Stimulated activated naive B cell treated with anti-CD40 and anti-IgM and Interleukin-4, amounts not matched to agents 10 μg/mL and 1 μg/mL and 100 μg/mL, for 72 hours (primary cell): ENCODE measurements around the gene CD151.

Experiments used
- ATAC-seq, 2 donors: fragments of 150-1000 bp; cut with Tn5 transposase; replicated peaks; 2 replicates each; pipeline ENCODE4 v1.10.0; 2021; ENCODE audit warnings: moderate library complexity in 1 of 2
- DNase-seq: peaks from one replicate; pipeline ENCODE4 v3.0.0; 2021
- H3K27ac Mint-ChIP-seq: one replicate; pipeline ENCODE4 v1.8.0; 2022; ENCODE audit warnings: mild to moderate bottlenecking, mixed read lengths
- H3K27me3 Mint-ChIP-seq, 2 donors: one replicate each; pipeline ENCODE4 v1.8.0; 2022; ENCODE audit warnings: mixed read lengths in 2 of 2
- H3K36me3 Mint-ChIP-seq, 2 donors: one replicate each; pipeline ENCODE4 v1.8.0; 2022; ENCODE audit warnings: mixed read lengths in 2 of 2, mild to moderate bottlenecking in 1 of 2
- H3K4me1 Mint-ChIP-seq, 2 donors: one replicate each; pipeline ENCODE4 v1.8.0; 2022; ENCODE audit warnings: mixed read lengths in 2 of 2, mild to moderate bottlenecking in 1 of 2
- H3K4me3 Mint-ChIP-seq, 2 donors: one replicate each; pipeline ENCODE4 v1.8.0; 2022; ENCODE audit warnings: mild to moderate bottlenecking in 2 of 2, mixed read lengths in 2 of 2, moderate library complexity in 1 of 2
- H3K9me3 Mint-ChIP-seq, 2 donors: one replicate each; pipeline ENCODE4 v1.8.0; 2022; ENCODE audit warnings: mixed read lengths in 2 of 2, mild to moderate bottlenecking in 1 of 2

CD151 gene

DNA sequence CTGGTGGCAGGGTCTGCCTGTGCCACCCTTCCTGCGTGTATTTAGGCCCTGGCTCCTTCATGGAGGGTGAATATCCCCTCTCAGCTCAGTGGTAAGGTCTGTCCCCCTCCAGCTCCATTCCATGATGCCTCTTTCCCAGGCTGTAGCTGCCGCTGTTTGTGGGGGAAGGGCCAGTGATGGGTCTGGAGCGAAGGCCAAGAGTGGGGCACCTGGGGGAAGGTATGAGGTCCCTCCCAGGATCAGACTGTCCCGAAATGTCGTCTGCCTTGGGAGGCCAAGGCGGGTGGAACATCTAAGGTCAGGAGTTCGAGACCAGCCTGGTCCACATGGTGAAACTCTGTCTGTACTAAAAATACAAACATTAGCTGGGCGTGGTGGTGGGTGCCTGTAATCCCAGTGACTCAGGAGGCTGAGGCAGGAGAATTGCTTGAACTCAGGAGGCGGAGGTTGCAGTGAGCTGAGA, 1.1 kb downstream of the CD151 start:
- Mint-ChIP-seq H3K4me1 (peaks cover 21 to 65% of the 10 kb centered on the region in 2 donors), H3K9me3 (no peaks in the 10 kb centered on the region), H3K27me3 (peaks cover 24 to 34% of the 10 kb centered on the region in 2 donors), H3K27ac (peak overlapping the region; percentile 25), H3K4me3 (peak overlapping the region; percentile 77 to 78), H3K36me3 (peaks cover 20 to 28% of the 10 kb centered on the region in 2 donors)
- DNase-seq = no peak
- no peak for ATAC-seq

DNA sequence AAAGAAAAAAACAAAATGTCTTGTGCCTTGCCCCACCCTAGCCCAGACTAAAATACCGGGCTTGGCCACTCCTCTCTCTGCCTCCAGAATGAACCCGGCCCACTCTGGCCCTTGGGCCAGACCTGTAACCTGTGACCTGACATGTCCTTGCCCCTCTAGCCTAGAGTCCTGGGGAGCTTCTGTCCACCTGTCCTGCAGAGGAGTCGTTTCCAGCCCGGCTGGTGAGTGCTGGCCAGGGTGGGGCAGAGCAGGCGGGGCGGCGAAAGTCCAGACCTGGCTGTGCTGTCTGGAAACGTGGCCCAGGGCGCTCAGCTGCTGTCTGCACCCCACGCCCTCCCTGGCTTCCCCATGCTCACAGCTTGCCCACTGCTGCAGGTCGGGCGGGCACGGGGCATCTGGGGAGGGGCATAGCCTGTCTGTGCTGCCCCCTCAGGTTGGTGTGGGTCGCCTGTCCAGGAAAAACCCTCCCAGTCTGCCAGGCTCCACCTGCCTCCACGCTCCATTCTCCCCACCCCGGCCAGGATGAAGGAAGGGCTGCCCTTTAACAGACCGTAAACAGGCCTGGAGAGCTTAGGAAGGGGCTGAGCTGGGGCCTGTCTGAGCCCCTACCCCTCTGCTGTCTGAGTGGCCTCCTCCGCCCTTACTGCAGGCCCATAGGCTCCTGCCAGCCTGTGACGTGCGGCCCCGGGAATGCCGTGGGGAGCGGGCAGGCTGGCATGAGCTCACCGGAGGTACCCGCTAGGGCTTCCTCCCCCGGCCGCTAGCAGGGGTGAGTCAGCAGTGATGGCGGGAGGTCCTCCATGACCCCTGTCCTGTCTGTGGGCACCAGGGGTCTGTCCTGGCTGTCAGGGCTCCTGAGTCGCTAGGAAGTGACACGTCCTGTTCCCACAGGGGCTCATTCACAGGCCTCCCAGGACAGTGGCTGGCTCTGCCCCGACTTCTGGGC, 1.9 kb downstream of the CD151 start:
- Mint-ChIP-seq H3K4me3 (peak overlapping the region; percentile 77 to 78), H3K4me1 (peaks cover 15 to 63% of the 10 kb centered on the region in 2 donors), H3K36me3 (peaks cover 23 to 32% of the 10 kb centered on the region in 2 donors), H3K9me3 (no peaks in the 10 kb centered on the region), H3K27me3 (peaks cover 17 to 27% of the 10 kb centered on the region in 2 donors), H3K27ac (peak overlapping the region; percentile 37)
- DNase-seq (no peak), ATAC-seq (no peak)

DNA sequence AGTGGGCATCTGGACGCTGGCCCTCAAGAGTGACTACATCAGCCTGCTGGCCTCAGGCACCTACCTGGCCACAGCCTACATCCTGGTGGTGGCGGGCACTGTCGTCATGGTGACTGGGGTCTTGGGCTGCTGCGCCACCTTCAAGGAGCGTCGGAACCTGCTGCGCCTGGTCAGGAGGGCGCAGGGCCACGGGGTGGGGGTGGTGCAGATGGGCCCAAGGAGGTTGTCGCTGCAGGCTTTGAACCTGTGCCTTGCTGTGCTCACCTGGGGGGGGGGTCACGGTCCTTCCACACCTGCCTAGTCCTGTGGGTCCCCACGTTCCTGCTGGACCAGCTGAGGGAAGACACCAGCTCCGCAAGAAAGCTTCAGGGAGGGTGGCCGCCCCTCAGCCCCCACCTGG, 3.5 kb downstream of the CD151 start:
- no peaks in the 10 kb centered on the region for H3K9me3 Mint-ChIP-seq
- H3K27me3 Mint-ChIP-seq = peaks cover 6 to 13% of the 10 kb centered on the region in 2 donors
- H3K4me1 Mint-ChIP-seq = peaks cover 27 to 65% of the 10 kb centered on the region in 2 donors
- DNase-seq (no peak), ATAC-seq (no peak)
- no peak overlapping the region for H3K4me3 Mint-ChIP-seq
- no peak overlapping the region for H3K27ac Mint-ChIP-seq
- peaks cover 34 to 44% of the 10 kb centered on the region in 2 donors for H3K36me3 Mint-ChIP-seq

GRCh38 chr11:836700-837099, 3.9 kb downstream of the CD151 start:
- DNase-seq (no peak), ATAC-seq (no peak)
- peak overlapping the region; percentile 20 for H3K27ac Mint-ChIP-seq
- H3K4me3 Mint-ChIP-seq = no peak overlapping the region
- peaks cover 2 to 9% of the 10 kb centered on the region in 2 donors for H3K27me3 Mint-ChIP-seq
- H3K9me3 Mint-ChIP-seq = no peaks in the 10 kb centered on the region
- H3K36me3 Mint-ChIP-seq = peaks cover 34 to 45% of the 10 kb centered on the region in 2 donors
- peaks cover 28 to 64% of the 10 kb centered on the region in 2 donors for H3K4me1 Mint-ChIP-seq

DNA sequence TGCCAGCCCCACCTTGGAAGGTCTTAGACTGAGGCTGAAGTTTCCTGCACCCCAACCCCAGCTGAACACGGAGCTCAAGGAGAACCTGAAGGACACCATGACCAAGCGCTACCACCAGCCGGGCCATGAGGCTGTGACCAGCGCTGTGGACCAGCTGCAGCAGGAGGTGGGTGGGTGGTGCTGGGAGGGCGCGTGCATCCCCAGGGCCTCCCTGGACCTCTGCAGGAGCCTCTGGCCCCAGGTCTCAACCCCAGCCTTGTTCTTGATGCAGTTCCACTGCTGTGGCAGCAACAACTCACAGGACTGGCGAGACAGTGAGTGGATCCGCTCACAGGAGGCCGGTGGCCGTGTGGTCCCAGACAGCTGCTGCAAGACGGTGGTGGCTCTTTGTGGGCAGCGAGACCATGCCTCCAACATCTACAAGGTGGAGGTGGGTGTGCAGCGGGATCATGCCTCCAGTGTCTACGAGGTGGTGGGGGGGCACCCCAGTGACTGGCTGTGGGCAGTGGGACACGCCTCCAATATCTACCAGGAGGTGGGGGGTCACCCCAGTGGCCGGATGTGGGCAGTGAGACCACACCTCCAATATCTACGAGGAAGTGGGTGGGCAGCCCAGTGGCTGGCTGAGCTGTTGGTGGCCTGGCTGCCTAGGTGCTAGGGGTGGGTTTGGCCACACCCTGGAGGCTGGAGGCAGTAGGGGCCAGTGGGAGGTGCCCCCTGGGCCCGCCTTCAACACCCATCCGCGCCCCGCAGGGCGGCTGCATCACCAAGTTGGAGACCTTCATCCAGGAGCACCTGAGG, 4.6 kb downstream of the CD151 start:
- H3K4me1 Mint-ChIP-seq = peaks cover 23 to 57% of the 10 kb centered on the region in 2 donors
- no peak overlapping the region for H3K4me3 Mint-ChIP-seq
- H3K27me3 Mint-ChIP-seq = peaks cover 0 to 2% of the 10 kb centered on the region in 2 donors
- no peak overlapping the region for H3K27ac Mint-ChIP-seq
- DNase-seq = no peak
- no peak for ATAC-seq
- no peaks in the 10 kb centered on the region for H3K9me3 Mint-ChIP-seq
- H3K36me3 Mint-ChIP-seq = peaks cover 34 to 45% of the 10 kb centered on the region in 2 donors

- H3K4me1 Mint-ChIP-seq = peaks cover 22 to 55% of the 10 kb centered on the region in 2 donors
- ATAC-seq = no peak
- H3K27me3 Mint-ChIP-seq = no peaks in the 10 kb centered on the region
- no peaks in the 10 kb centered on the region for H3K9me3 Mint-ChIP-seq
- H3K4me3 Mint-ChIP-seq = no peak overlapping the region
- no peak overlapping the region for H3K27ac Mint-ChIP-seq
- H3K36me3 Mint-ChIP-seq = peaks cover 34 to 45% of the 10 kb centered on the region in 2 donors
- DNase-seq = no peak
Measured at GRCh38 chr11:837990-838307, 5.2 kb downstream of the CD151 start.

DNA sequence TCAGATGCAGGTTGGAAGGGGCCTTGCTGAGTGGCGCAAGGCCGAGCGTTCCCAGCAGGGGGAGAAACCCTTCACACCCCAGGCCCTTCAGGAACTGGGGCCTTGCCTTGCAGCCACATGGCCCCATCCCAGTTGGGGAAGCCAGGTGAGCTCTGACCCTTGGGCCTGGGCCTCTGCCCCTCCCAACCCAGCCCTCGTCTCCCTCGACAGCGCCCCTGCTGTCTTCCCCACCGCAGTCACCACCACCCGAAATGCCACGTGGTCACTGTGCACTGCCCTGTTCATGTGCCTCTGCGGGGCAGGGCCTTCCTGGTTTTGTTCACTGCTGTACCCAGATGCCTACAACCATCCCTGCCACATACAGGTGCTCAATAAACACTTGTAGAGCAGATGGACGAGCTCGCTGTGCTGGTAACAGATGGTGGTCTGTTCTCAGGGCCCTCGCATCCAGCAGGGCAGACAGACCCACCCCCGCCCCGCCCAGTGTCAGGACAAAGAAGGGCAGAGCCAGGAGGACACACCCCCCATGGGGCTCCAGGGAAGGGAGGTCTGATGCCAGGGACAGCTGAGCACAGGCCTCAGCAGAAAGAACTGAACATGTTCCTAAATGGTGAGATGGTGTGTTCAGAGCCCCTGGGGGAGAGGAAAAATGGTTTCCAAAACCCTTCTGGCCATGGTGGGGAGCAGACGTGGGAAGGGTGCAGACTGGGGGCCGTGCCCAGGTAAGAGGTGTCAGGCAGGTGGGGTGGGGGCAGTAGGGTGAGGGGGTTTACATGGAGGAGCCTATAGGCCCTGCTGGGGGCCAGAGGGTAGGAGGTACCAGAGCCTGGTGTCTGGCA, 5.9 kb downstream of the CD151 start:
- DNase-seq = no peak
- H3K4me1 Mint-ChIP-seq = peaks cover 26 to 58% of the 10 kb centered on the region in 2 donors
- H3K36me3 Mint-ChIP-seq = peaks cover 36 to 45% of the 10 kb centered on the region in 2 donors
- H3K9me3 Mint-ChIP-seq = no peaks in the 10 kb centered on the region
- H3K27me3 Mint-ChIP-seq = peaks cover 4 to 5% of the 10 kb centered on the region in 2 donors
- H3K4me3 Mint-ChIP-seq = peak overlapping the region in 1 of 2 donors; percentile 30
- ATAC-seq = no peak
- H3K27ac Mint-ChIP-seq = no peak overlapping the region

GRCh38 chr11:839280-839623, 6.5 kb downstream of the CD151 start:
- H3K9me3 Mint-ChIP-seq = no peaks in the 10 kb centered on the region
- no peak overlapping the region for H3K27ac Mint-ChIP-seq
- peaks cover 26 to 58% of the 10 kb centered on the region in 2 donors for H3K4me1 Mint-ChIP-seq
- H3K27me3 Mint-ChIP-seq = peaks cover 7 to 9% of the 10 kb centered on the region in 2 donors
- H3K36me3 Mint-ChIP-seq = peaks cover 36 to 45% of the 10 kb centered on the region in 2 donors
- no peak for DNase-seq
- ATAC-seq = no peak
- H3K4me3 Mint-ChIP-seq = no peak overlapping the region

DNA sequence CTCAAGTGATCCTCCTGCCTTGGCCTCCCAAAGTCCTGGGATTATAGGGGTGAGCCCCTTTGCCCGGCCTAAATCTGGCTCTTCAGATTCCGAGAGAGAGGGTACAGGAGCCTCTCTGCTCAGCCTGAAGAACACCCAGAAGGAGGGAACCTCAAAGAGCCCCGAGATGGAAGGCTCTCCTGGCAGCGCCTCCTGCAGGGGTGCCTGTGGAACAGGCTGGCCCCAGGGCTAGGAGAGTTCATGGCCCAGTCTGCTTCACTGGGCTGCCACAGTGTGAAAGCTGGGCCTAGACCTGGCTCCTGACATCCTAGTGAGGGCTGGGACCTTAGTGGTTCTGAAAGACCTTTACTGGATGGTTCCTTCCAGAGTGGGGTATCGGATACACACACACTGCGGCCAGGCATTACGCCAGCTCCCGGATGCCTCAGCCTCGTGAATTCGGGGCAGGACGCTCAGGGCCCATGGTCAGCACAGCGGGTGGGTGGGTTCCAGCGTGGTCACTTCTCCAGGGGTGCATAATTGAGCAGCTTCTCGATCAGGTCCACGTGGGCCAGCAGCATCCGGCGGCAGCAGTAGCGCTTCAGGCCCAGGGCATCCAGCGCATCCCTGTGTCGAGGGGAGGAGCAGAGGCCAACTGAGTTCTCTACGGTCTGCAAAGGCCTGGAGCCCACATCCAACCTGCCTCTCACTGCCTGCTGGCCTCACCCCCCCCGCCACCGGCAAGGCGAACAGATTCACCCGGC, 7.3 kb downstream of the CD151 start:
- DNase-seq (no peak), ATAC-seq (no peak)
- peaks cover 36 to 45% of the 10 kb centered on the region in 2 donors for H3K36me3 Mint-ChIP-seq
- peak overlapping the region; percentile 17 to 90 for H3K4me3 Mint-ChIP-seq
- peaks cover 27 to 56% of the 10 kb centered on the region in 2 donors for H3K4me1 Mint-ChIP-seq
- peak overlapping the region; percentile 5 for H3K27ac Mint-ChIP-seq
- peaks cover 7 to 14% of the 10 kb centered on the region in 2 donors for H3K27me3 Mint-ChIP-seq
- H3K9me3 Mint-ChIP-seq = no peaks in the 10 kb centered on the region

- ATAC-seq (peak; percentile 49 to 56), DNase-seq (no peak)
- H3K4me3 Mint-ChIP-seq = peak overlapping the region; percentile 88 to 90
- no peaks in the 10 kb centered on the region for H3K9me3 Mint-ChIP-seq
- peaks cover 10 to 14% of the 10 kb centered on the region in 2 donors for H3K27me3 Mint-ChIP-seq
- peaks cover 27 to 55% of the 10 kb centered on the region in 2 donors for H3K4me1 Mint-ChIP-seq
- H3K36me3 Mint-ChIP-seq = peaks cover 27 to 32% of the 10 kb centered on the region in 2 donors
- H3K27ac Mint-ChIP-seq = peak overlapping the region; percentile 94
Measured at GRCh38 chr11:841981-842369, 9.2 kb downstream of the CD151 start.

- ATAC-seq (peak; percentile 80 to 85), DNase-seq (peak; percentile 78)
- peak within 1 kb of the TSS; percentile 94 for H3K27ac Mint-ChIP-seq
- H3K4me3 Mint-ChIP-seq = peak within 1 kb of the TSS; percentile 88 to 90
- H3K36me3 Mint-ChIP-seq = peaks cover 26 to 28% of the 10 kb centered on the region in 2 donors
- no peaks in the 10 kb centered on the region for H3K9me3 Mint-ChIP-seq
- H3K27me3 Mint-ChIP-seq = peaks cover 10 to 14% of the 10 kb centered on the region in 2 donors
- H3K4me1 Mint-ChIP-seq = peaks cover 27 to 55% of the 10 kb centered on the region in 2 donors
Measured at GRCh38 chr11:842370-843002, 9.7 kb downstream of the CD151 start, which contains the start of the genes POLR2L and TSPAN4. Gene POLR2L (minus strand): TSS chr11:842529. CDS start chr11:842508, 21 bp downstream. Gene TSPAN4 (plus strand): TSS chr11:842852. CDS start chr11:850305, 7,453 bp downstream.

DNA sequence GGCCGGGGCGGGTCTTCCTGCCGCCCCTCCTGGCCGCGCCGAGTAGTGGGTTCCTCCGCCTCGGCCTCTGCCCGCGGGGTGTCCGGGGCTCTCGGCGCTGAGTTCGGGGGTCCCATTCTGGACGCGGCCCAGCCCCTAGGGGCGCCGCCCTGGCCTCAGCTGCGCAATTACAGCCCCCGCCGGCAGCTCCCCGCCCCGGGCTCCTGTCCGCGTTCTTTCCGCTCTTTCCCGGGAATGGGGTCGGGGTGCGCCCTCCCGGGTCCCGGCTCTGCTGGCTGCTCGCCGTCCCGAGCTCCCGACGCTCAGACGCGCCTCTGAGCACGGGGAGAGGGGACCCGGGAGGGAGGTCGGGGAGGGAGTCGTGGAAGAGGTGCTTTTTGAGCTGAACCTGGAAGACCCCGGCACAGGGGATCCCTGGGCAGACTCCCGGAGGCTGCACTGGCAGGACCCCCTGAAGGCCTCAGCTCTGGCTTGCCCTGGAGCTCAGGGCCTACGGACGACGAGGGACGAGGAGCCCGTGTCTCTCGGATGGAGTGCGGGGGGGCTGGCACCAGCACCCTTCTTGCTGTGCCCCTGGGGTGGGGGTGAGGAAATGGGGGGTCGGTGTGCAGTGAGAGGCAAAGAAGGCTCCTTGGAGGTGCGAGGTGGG, 10.5 kb downstream of the CD151 start:
- Mint-ChIP-seq H3K4me1 (peaks cover 27 to 52% of the 10 kb centered on the region in 2 donors), H3K4me3 (peak overlapping the region; percentile 80 to 90), H3K9me3 (no peaks in the 10 kb centered on the region), H3K36me3 (peaks cover 20 to 23% of the 10 kb centered on the region in 2 donors), H3K27ac (peak overlapping the region; percentile 71), H3K27me3 (peaks cover 10 to 14% of the 10 kb centered on the region in 2 donors)
- DNase-seq (no peak), ATAC-seq (peak; percentile 3)
